K562 (cell line): ENCODE data around the gene KLK14. TPM values are rescaled to one million over a fixed set of nuclear protein-coding genes. Genes with fewer than 3 reads are reported as not detected.

Experiments
- ATAC-seq: fragments of 200-7000 bp; cut with Tn5 transposase; 3 replicates; pipeline ENCODE4 v1.9.1; 2020; ENCODE audit warnings: moderate library complexity
- BruUV-seq: library from RNA; stranded (reverse); fragments of 400-500 nt; replicated peaks from 2 replicates; lab custom pipeline; 2021; lab: Mats Ljungman, UMichigan
- CTCF ChIA-PET: fragments of 300-600 bp; formaldehyde crosslinking; extraction: SDS; loops from one replicate; lab custom pipeline; 2021; ENCODE audit warnings: low intra/inter-chr PET ratio; lab: Yijun Ruan, JAX
- POLR2A ChIA-PET: fragments of 300-600, 350-650 bp; sonication (Branson Sonifier 250); formaldehyde crosslinking; extraction: SDS; loops from one replicate; lab custom pipeline; 2021; ENCODE audit warnings: antibody characterized with exemption, inconsistent platforms; lab: Yijun Ruan, JAX
- DNase-seq, 4 experiments: peaks; one replicate each; pipeline versions ENCODE4 v3.0.0 to v3.0.0-alpha.2; 2011 to 2018; ENCODE audit warnings: low spot score in 3 of 4, mixed read lengths in 3 of 4; ENCODE audit errors: extremely low read depth in 1 of 4
- FAIRE-seq: peaks from 2 replicates; lab custom pipeline; 2011; peaks lifted over from hg19 to GRCh38; lab: Jason Lieb, UNC
- H2AFZ ChIP-seq: 2 replicates; pipeline ENCODE4 v1.6.0; 2011; ENCODE audit warnings: low read depth, low read length, control low read depth, inconsistent platforms
- H3K27ac ChIP-seq: fragments of 200-600 bp; 3 replicates; pipeline ENCODE4 v1.8.0; 2011; ENCODE audit warnings: low read depth, mild to moderate bottlenecking, control low read depth, inconsistent platforms, low read length, moderate library complexity, mixed read lengths; ENCODE audit errors: extremely low read depth
- H3K27me3 ChIP-seq, 2 experiments: fragments of 300-600 bp in 1 of 2; 2 replicates in 1 of 2; 3 replicates in 1 of 2; pipeline versions ENCODE4 v1.6.0 to v1.8.0; 2011; ENCODE audit warnings: inconsistent platforms in 2 of 2, low read length in 2 of 2, mild to moderate bottlenecking in 1 of 2, mixed read lengths in 1 of 2, moderate library complexity in 1 of 2; ENCODE audit not compliant: control insufficient read depth in 2 of 2, insufficient read depth in 2 of 2
- H3K36me3 ChIP-seq: fragments of 300-600 bp; 3 replicates; pipeline ENCODE4 v1.8.0; 2011; ENCODE audit warnings: mild to moderate bottlenecking, low read length, inconsistent platforms; ENCODE audit not compliant: control insufficient read depth, insufficient read depth
- H3K4me1 ChIP-seq, 2 experiments: fragments of 200-600 bp in 1 of 2; replicated peaks in 1 of 2; 2 replicates in 1 of 2; 3 replicates in 1 of 2; pipeline versions ENCODE4 v1.5.1 to v1.8.0; 2011; ENCODE audit warnings: inconsistent platforms in 2 of 2, low read length in 2 of 2, mild to moderate bottlenecking in 1 of 2, mixed read lengths in 1 of 2, moderate library complexity in 1 of 2; ENCODE audit not compliant: control insufficient read depth in 2 of 2, insufficient read depth in 2 of 2
- H3K4me2 ChIP-seq: 2 replicates; pipeline ENCODE4 v1.6.1; 2011; ENCODE audit warnings: low read length, control low read depth, inconsistent platforms, mixed read lengths; ENCODE audit not compliant: insufficient read depth
- H3K4me3 ChIP-seq: fragments of 200-600 bp; sonication (generic), shearing (Covaris generic); 2 replicates; pipeline ENCODE4 v1.5.1; 2016; ENCODE audit warnings: control low read depth, inconsistent platforms
- H3K79me2 ChIP-seq: fragments of 200-600 bp; 3 replicates; pipeline ENCODE4 v1.8.0; 2011; ENCODE audit warnings: low read length, inconsistent platforms; ENCODE audit not compliant: control insufficient read depth, insufficient read depth
- H3K9ac ChIP-seq, 2 experiments: 2 replicates each; pipeline versions ENCODE4 v1.6.0 to v1.6.1; 2011; ENCODE audit warnings: low read depth in 2 of 2, low read length in 2 of 2, control low read depth in 1 of 2, inconsistent platforms in 1 of 2, mild to moderate bottlenecking in 1 of 2, mixed read lengths in 1 of 2; ENCODE audit not compliant: insufficient read depth in 1 of 2
- H3K9me1 ChIP-seq: one replicate; pipeline ENCODE4 v1.6.0; 2011; ENCODE audit warnings: inconsistent platforms, mild to moderate bottlenecking, low read length, moderate library complexity; ENCODE audit not compliant: control insufficient read depth, insufficient read depth
- H3K9me3 ChIP-seq: replicated peaks from 2 replicates; pipeline ENCODE4 v1.5.1; 2011; ENCODE audit warnings: low read depth, low read length, inconsistent platforms; ENCODE audit not compliant: control insufficient read depth, insufficient read depth
- H4K20me1 ChIP-seq: replicated peaks from 2 replicates; pipeline ENCODE4 v1.6.1; 2011; ENCODE audit warnings: low read length, inconsistent platforms, mixed read lengths; ENCODE audit not compliant: control insufficient read depth, insufficient read depth
- CBFA2T2 ChIP-seq: fragments of 450-650 bp; conservative IDR thresholded peaks from 2 replicates; pipeline ENCODE4 v1.6.1; 2017; ENCODE audit warnings: mild to moderate bottlenecking
- CBX1 ChIP-seq: sonication (generic); IDR thresholded peaks from 2 replicates; pipeline ENCODE4 v1.6.1; 2016; ENCODE audit warnings: antibody characterized with exemption, low read depth, mild to moderate bottlenecking
- CHD1 ChIP-seq: fragments of 200-600 bp; sonication (generic); IDR thresholded peaks from one replicate; pipeline ENCODE4 v1.6.1; 2012; ENCODE audit warnings: mild to moderate bottlenecking, moderate library complexity, low read length, inconsistent platforms
- ETV6 ChIP-seq, 3 experiments: fragments of 150-350 bp in 1 of 3; sonication (generic) in 1 of 3; formaldehyde crosslinking in 1 of 3; IDR thresholded peaks; 2 replicates each; pipeline versions ENCODE4 v1.6.1 to v1.8.0; 2014 to 2022; ENCODE audit warnings: borderline replicate concordance in 2 of 3, low read depth in 2 of 3, antibody characterized with exemption in 1 of 3, low read length in 1 of 3, mild to moderate bottlenecking in 1 of 3, missing genetic modification reagents in 1 of 3
- GTF2E2 ChIP-seq: fragments of 200-800 bp; sonication (Bioruptor generic); IDR thresholded peaks from 2 replicates; pipeline ENCODE4 v1.6.1; 2016; ENCODE audit warnings: missing genetic modification characterization, missing compliant biosample characterization
- IRF1 ChIP-seq: sonication (generic); formaldehyde crosslinking; IDR thresholded peaks from 2 replicates; pipeline ENCODE4 v1.8.0; 2022; ENCODE audit warnings: missing genetic modification reagents, mild to moderate bottlenecking, borderline replicate concordance
- JUN ChIP-seq, 2 experiments: sonication (generic) in 1 of 2; formaldehyde crosslinking in 1 of 2; IDR thresholded peaks; 2 replicates each; pipeline versions ENCODE4 v1.6.1 to v1.8.0; 2012 to 2022; ENCODE audit warnings: borderline replicate concordance in 2 of 2, mild to moderate bottlenecking in 2 of 2, improper control_type of control experiment in 1 of 2, low read depth in 1 of 2, low read length in 1 of 2, missing genetic modification reagents in 1 of 2
- NEUROD1 ChIP-seq: fragments of 150-350 bp; IDR thresholded peaks from 2 replicates; pipeline ENCODE4 v1.6.1; 2014; ENCODE audit warnings: borderline replicate concordance, low read length, low read depth; ENCODE audit not compliant: partially characterized antibody
- RBBP5 ChIP-seq: fragments of 200-600 bp; sonication (generic); IDR thresholded peaks from 2 replicates; pipeline ENCODE4 v1.6.1; 2012; ENCODE audit warnings: borderline replicate concordance, mild to moderate bottlenecking, low read length, control low read depth, inconsistent platforms; ENCODE audit not compliant: insufficient read depth, poor library complexity, severe bottlenecking
- TEAD1 ChIP-seq, 2 experiments: fragments of 450-650 bp in 1 of 2; sonication (generic) in 1 of 2; formaldehyde crosslinking; IDR thresholded peaks; 2 replicates each; pipeline versions ENCODE4 v1.4.0 to v1.8.0; 2020 to 2022; ENCODE audit warnings: mild to moderate bottlenecking in 2 of 2, missing genetic modification reagents in 1 of 2
- TRIM24 ChIP-seq, 2 experiments: fragments of 450-650 bp; IDR thresholded peaks; 2 replicates each; pipeline ENCODE4 v1.6.1; 2016
- YBX1 ChIP-seq: fragments of 450-650 bp; IDR thresholded peaks from 2 replicates; pipeline ENCODE4 v1.7.1; 2016; ENCODE audit warnings: mild to moderate bottlenecking
- ZBED1 ChIP-seq: IDR thresholded peaks from 2 replicates; pipeline ENCODE4 v1.6.1; 2014
- ZBTB49 ChIP-seq: sonication (generic); formaldehyde crosslinking; IDR thresholded peaks from 2 replicates; pipeline ENCODE4 v1.8.0; 2022; ENCODE audit warnings: missing genetic modification reagents, mild to moderate bottlenecking, borderline replicate concordance
- ZNF232 ChIP-seq: sonication (generic); formaldehyde crosslinking; IDR thresholded peaks from 2 replicates; pipeline ENCODE4 v1.8.0; 2022; ENCODE audit warnings: mild to moderate bottlenecking, missing genetic modification reagents
- ZNF398 ChIP-seq: fragments of 250-450 bp; sonication (Bioruptor Pico); IDR thresholded peaks from 2 replicates; pipeline ENCODE4 v1.8.0; 2021; ENCODE audit warnings: moderate library complexity, mild to moderate bottlenecking, inconsistent platforms
- ZNF57 ChIP-seq: fragments of 450-650 bp; formaldehyde crosslinking; IDR thresholded peaks from 2 replicates; pipeline ENCODE4 v1.4.0; 2020; ENCODE audit warnings: mild to moderate bottlenecking, moderate library complexity
- WGBS: fragments of 100-300 bp; shearing (Covaris generic); methylation state at CpG from one replicate; pipeline ENCODE4 v1.1.6; 2016; ENCODE audit warnings: low coverage, mixed read lengths; ENCODE audit not compliant: insufficient coverage; ENCODE audit errors: missing lambda C conversion rate; 5-methylcytosine and 5-hydroxymethylcytosine counted together
- in situ Hi-C: fragments of 300-500 bp; cut with MboI; formaldehyde crosslinking; loops from 4 replicates; pipeline ENCODE4 v1.15.0; 2018; ENCODE audit warnings: inconsistent platforms, mixed read lengths
- intact Hi-C: fragments of 100-400 bp; cut with micrococcal nuclease; formaldehyde crosslinking; loops from 2 replicates; pipeline ENCODE4 v1.14.2; 2022
- polyA plus RNA-seq, 8 experiments: library from polyadenylated mRNA; depleted of rRNA in 4 of 8; stranded (reverse) in 5 of 8; unstranded in 3 of 8; fragments of >200 nt; fragmentation: Nextera tagmentation in 2 of 8; fragmentation: Illumina TruSeq in 1 of 8; extraction: Ambion mirVana in 2 of 8; extraction: Trizol in 1 of 8; gene quantifications; 2 replicates each; pipeline versions ENCODE4 v1.2.1 to v1.2.3, GENCODE V29; 2011 to 2014; ENCODE audit warnings: inconsistent platforms in 1 of 8, missing spikeins in 1 of 8
- total RNA-seq, 7 experiments: library from RNA; depleted of rRNA in 6 of 7; stranded (reverse); fragments of >200 nt in 6 of 7; fragmentation: Illumina TruSeq in 2 of 7; extraction: Trizol in 2 of 7; gene quantifications; 2 replicates each; pipeline versions ENCODE4 v1.2.1 to v1.2.3, GENCODE V29; 2011 to 2021; ENCODE audit warnings: low replicate concordance in 1 of 7

KLK14 gene
- total and polyA plus RNA-seq, 9 of the 15 experiments (the other 6 are each of a cell fraction or from before 2014, with no cell fraction given): not detected

GRCh38 chr19:51114087-51114729 lies 31.5 kb upstream of the KLK14 start:
- Histone ChIP-seq H3K79me2 (no peaks in the 10 kb centered on the region), H2AFZ (no peak overlapping the region), H3K36me3 (no peaks in the 10 kb centered on the region), H3K27me3 (peaks cover 29 to 62% of the 10 kb centered on the region in 2 experiments), H3K4me2 (no peak overlapping the region), H3K9ac (no peak overlapping the region), H3K4me1 (0 out of 5 replicates have a peak, but pooled peaks cover 0 to under 1% of the 10 kb centered on the region in 2 experiments), H3K4me3 (no peak overlapping the region), H3K9me3 (no peaks in the 10 kb centered on the region), H3K9me1 (peaks cover 2% of the 10 kb centered on the region), H4K20me1 (no peaks in the 10 kb centered on the region), H3K27ac (no peak overlapping the region)
- DNase-seq: no peak
- FAIRE-seq: no peak
- CTCF ChIA-PET: no interaction called here
- no TSS peak for BruUV-seq
- ATAC-seq: no peak
- POLR2A ChIA-PET: interaction anchor here (0.6 to 0.8 kb wide), 2 partner anchors 8 to 60 kb away, joined by 3 read pairs; no protein-coding TSS in a partner anchor
- in situ Hi-C loops (no loop called here), intact Hi-C loops (no loop called here)
- whole genome bisulfite sequencing: 4% methylated on average over 6 of the region's 6 CpGs
- TF ChIP-seq YBX1: no peak
- TF ChIP-seq ZNF57 (CRISPR knock-in tag): no peak
- TF ChIP-seq CHD1: no peak
- no peak for TF ChIP-seq ZNF232
- TF ChIP-seq GTF2E2 (tag): no peak
- TF ChIP-seq CBFA2T2: no peak
- TF ChIP-seq ZBED1: no peak
- TF ChIP-seq ZBTB49 (CRISPR knock-in tag): no peak
- no peak for TF ChIP-seq ETV6 (IDR thresholded peaks at IDR 0.05; ENCODE audit: borderline replicate concordance in 1 of 2, low read depth in 2 of 2, low read length in 1 of 2)
- TF ChIP-seq ETV6 (CRISPR knock-in tag; IDR thresholded peaks at IDR 0.05; ENCODE audit: borderline replicate concordance): no peak
- TF ChIP-seq ZNF398: no peak
- TF ChIP-seq TRIM24 (IDR thresholded peaks at IDR 0.05): no peak
- no peak for TF ChIP-seq CBX1
- TF ChIP-seq RBBP5: no peak
- TF ChIP-seq IRF1 (CRISPR knock-in tag): no peak
- TF ChIP-seq TEAD1 (CRISPR knock-in tag; IDR thresholded peaks at IDR 0.05): no peak
- no peak for TF ChIP-seq JUN (IDR thresholded peaks at IDR 0.05; ENCODE audit: borderline replicate concordance, low read depth, low read length)
- TF ChIP-seq JUN (CRISPR knock-in tag; IDR thresholded peaks at IDR 0.05; ENCODE audit: borderline replicate concordance): no peak
- TF ChIP-seq NEUROD1: no peak
